GM13977 (cell line): ENCODE measurements around the gene RELN.

Experiments used
- DNase-seq: peaks from one replicate; pipeline ENCODE4 v3.0.0; 2012; ENCODE audit warnings: low spot score
- CTCF ChIP-seq: IDR thresholded peaks from 2 replicates; pipeline ENCODE4 v1.5.1; 2012; ENCODE audit warnings: mild to moderate bottlenecking, control low read depth; ENCODE audit not compliant: insufficient read depth; ENCODE audit errors: extremely low read depth, missing control alignments
- in situ Hi-C: fragments of 300-500 bp; cut with MboI; formaldehyde crosslinking; loops from one replicate; pipeline ENCODE4 v1.12.0; 2022; ENCODE audit warnings: low sequenced_read_pairs, low pct_unique_long_range_greater_than_20kb, mixed read lengths, inconsistent platforms; ENCODE audit not compliant: unreplicated experiment

The RELN gene

GRCh38 chr7:103857435-103857834 is 132.0 kb downstream of the RELN start:
- no peak for DNase-seq
- in situ Hi-C loops = no loop called here
- no peak for TF ChIP-seq CTCF

GRCh38 chr7:103856929-103857328 is 132.5 kb downstream of the RELN start:
- in situ Hi-C loops = no loop called here
- DNase-seq = no peak
- no peak for TF ChIP-seq CTCF

GRCh38 chr7:103855671-103856070 is 133.8 kb downstream of the RELN start:
- DNase-seq = no peak
- in situ Hi-C loops = no loop called here
- TF ChIP-seq CTCF = no peak

- in situ Hi-C loops = no loop called here
- TF ChIP-seq CTCF = no peak
- DNase-seq = no peak
Measured at GRCh38 chr7:103854611-103855010, 134.8 kb downstream of the RELN start.

GRCh38 chr7:103851357-103851756 is 138.1 kb downstream of the RELN start:
- in situ Hi-C loops = no loop called here
- no peak for DNase-seq
- TF ChIP-seq CTCF = no peak

- no peak for DNase-seq
- in situ Hi-C loops = no loop called here
- TF ChIP-seq CTCF = no peak
Measured at GRCh38 chr7:103843689-103844480, 145.6 kb downstream of the RELN start.
